Hematopoietic multipotent progenitor cell (in vitro differentiated cells): ENCODE results near the gene ADGRG2. TPM values are rescaled to one million over a fixed set of nuclear protein-coding genes. Genes with fewer than 3 reads are reported as not detected.

ENCODE experiments used
- DNase-seq, 3 donors: peaks; one replicate each; pipeline ENCODE4 v3.0.0-alpha.2; 2011 to 2015; ENCODE audit warnings: low read depth in 2 of 3, low spot score in 2 of 3
- total RNA-seq: library from RNA; depleted of rRNA; stranded (reverse); fragments of >200 nt; gene quantifications from one replicate; pipeline ENCODE4 v1.2.3, GENCODE V29; 2012

ADGRG2 gene
- not detected for total RNA-seq

- DNase-seq, result no peak
Observed at GRCh38 chrX:19121898-19122640, at the start of gene ADGRG2. TSS of gene ADGRG2 (minus strand) at chrX:19122468. CDS start at chrX:19068834, 53,634 bp downstream.

GRCh38 chrX:19168609-19169008, 46.3 kb upstream of the ADGRG2 start:
- no peak for DNase-seq

GRCh38 chrX:19162851-19163250, 40.6 kb upstream of the ADGRG2 start:
- DNase-seq, result no peak

- no peak for DNase-seq
Observed at GRCh38 chrX:19156186-19156585, 33.9 kb upstream of the ADGRG2 start.

GRCh38 chrX:19152762-19153161, 30.5 kb upstream of the ADGRG2 start:
- DNase-seq, result no peak

- no peak for DNase-seq
Observed at GRCh38 chrX:19137067-19137466, 14.8 kb upstream of the ADGRG2 start.

- no peak for DNase-seq
Observed at GRCh38 chrX:19133784-19134183, 11.5 kb upstream of the ADGRG2 start.

GRCh38 chrX:19133231-19133630, 11.0 kb upstream of the ADGRG2 start:
- DNase-seq, result no peak

GRCh38 chrX:19130628-19131027, 8.4 kb upstream of the ADGRG2 start:
- no peak for DNase-seq

- DNase-seq, result no peak
Observed at GRCh38 chrX:19129694-19130093, 7.4 kb upstream of the ADGRG2 start.

GRCh38 chrX:19127649-19128168, 5.4 kb upstream of the ADGRG2 start:
- DNase-seq, result no peak

- DNase-seq, result no peak
Observed at GRCh38 chrX:19122641-19123009, 357 bp upstream of the ADGRG2 start.

GRCh38 chrX:19121466-19121865, 802 bp downstream of the ADGRG2 start:
- DNase-seq, result no peak

- DNase-seq, result no peak
Observed at GRCh38 chrX:19110642-19111041, 11.6 kb downstream of the ADGRG2 start.

- DNase-seq, result no peak
Observed at GRCh38 chrX:19107035-19107434, 15.2 kb downstream of the ADGRG2 start.

GRCh38 chrX:19100586-19100985, 21.7 kb downstream of the ADGRG2 start:
- no peak for DNase-seq

GRCh38 chrX:19097553-19098283, 24.6 kb downstream of the ADGRG2 start:
- no peak for DNase-seq

GRCh38 chrX:19096586-19096985, 25.7 kb downstream of the ADGRG2 start:
- no peak for DNase-seq

- no peak for DNase-seq
Observed at GRCh38 chrX:19094654-19095053, 27.6 kb downstream of the ADGRG2 start.

- DNase-seq, result no peak
Observed at GRCh38 chrX:19091596-19091995, 30.7 kb downstream of the ADGRG2 start.

GRCh38 chrX:19089555-19090040, 32.7 kb downstream of the ADGRG2 start:
- no peak for DNase-seq
